Epithelial cell of proximal tubule (primary cell): ENCODE data around the gene AKT3. TPM values are rescaled to one million over a fixed set of nuclear protein-coding genes. Genes with fewer than 3 reads are reported as not detected.

Experiments used
- DNase-seq: peaks from one replicate; pipeline ENCODE4 v3.0.0-alpha.2; 2011; ENCODE audit warnings: low read depth
- H3K4me3 ChIP-seq: 2 replicates; pipeline ENCODE4 v1.5.1; 2011; ENCODE audit warnings: low read depth, mild to moderate bottlenecking, low read length
- total RNA-seq: library from RNA; depleted of rRNA; stranded (reverse); fragments of >200 nt; gene quantifications from 2 replicates; pipeline ENCODE4 v1.2.3, GENCODE V29; 2015
- TF ChIP-seq, protein P1 (sequence below): conservative IDR thresholded peaks from 2 replicates; pipeline ENCODE4 v1.5.1; 2012; ENCODE audit warnings: low read depth, mild to moderate bottlenecking, low read length

The AKT3 gene
- total RNA-seq, 1 donor from 2014 or later, result 12.2 TPM

DNA sequence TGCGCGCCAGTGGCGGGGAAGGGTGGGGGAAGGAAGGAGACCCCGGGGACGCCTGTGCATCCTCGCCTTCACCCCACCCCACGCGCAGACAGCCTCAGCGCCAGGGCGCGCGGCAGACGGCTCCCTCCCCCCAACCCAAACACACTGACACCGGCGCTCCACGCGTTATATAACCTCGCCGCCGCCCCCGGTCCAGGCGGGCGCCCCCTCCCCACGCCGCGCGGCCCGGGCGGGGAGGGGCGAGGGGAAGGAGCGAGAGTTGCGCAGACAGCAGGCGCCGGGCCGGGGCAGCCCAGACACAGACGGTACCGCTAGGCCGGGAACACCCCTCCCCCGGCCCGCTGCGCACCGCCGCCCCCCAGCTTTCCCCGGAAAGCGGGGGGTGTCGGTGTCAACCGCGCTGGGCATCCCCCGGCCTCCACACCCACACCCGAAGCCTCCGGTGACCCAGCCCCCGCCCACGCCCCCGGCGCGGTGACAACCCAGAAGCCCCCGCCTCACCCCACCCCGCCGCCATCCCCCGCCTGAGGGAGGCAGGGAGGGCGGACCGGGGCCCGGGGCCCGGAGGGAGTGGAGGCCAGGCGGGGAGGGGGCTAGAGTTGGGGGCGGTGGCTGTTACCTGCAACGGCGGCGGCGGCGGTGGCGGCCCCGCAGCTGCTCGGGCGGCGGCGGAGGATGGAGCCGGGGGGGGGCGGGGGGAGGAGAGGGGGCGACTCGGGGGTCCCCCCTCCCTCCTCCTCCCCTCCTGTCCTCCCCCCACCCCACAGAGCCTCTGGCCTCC lies 432 bp downstream of the AKT3 start:
- H3K4me3 ChIP-seq, result peak overlapping the region; percentile 77
- DNase-seq, result no peak
- TF ChIP-seq, protein P1, sequence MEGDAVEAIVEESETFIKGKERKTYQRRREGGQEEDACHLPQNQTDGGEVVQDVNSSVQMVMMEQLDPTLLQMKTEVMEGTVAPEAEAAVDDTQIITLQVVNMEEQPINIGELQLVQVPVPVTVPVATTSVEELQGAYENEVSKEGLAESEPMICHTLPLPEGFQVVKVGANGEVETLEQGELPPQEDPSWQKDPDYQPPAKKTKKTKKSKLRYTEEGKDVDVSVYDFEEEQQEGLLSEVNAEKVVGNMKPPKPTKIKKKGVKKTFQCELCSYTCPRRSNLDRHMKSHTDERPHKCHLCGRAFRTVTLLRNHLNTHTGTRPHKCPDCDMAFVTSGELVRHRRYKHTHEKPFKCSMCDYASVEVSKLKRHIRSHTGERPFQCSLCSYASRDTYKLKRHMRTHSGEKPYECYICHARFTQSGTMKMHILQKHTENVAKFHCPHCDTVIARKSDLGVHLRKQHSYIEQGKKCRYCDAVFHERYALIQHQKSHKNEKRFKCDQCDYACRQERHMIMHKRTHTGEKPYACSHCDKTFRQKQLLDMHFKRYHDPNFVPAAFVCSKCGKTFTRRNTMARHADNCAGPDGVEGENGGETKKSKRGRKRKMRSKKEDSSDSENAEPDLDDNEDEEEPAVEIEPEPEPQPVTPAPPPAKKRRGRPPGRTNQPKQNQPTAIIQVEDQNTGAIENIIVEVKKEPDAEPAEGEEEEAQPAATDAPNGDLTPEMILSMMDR, result no peak

DNA sequence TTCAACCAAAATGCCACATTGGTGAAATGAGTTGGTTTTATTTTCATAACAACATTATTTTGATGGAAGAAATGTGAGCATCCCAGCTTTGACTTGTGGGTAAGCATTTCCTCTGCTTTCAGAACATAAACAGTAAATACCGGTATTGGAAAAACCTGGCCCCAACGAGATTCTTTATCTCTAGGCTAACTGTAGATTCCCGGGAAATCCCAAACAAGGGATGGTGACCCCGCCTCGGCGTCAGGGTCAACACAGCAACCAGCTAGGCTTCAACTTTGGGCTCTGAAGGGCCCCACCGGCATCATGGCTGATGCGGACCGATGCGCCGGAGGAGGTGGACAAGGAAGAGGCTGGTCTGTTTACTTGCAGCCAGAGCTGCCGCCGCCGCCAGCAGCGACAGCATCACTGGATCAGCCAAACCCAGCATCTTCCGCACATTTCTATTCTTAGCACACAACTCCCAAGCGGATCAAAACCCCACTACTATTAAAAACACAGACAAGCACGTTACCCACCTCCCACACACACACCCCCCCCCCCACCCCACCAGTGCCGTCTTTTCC lies 1.1 kb downstream of the AKT3 start:
- TF ChIP-seq, protein P1, result no peak
- DNase-seq, result no peak

DNA sequence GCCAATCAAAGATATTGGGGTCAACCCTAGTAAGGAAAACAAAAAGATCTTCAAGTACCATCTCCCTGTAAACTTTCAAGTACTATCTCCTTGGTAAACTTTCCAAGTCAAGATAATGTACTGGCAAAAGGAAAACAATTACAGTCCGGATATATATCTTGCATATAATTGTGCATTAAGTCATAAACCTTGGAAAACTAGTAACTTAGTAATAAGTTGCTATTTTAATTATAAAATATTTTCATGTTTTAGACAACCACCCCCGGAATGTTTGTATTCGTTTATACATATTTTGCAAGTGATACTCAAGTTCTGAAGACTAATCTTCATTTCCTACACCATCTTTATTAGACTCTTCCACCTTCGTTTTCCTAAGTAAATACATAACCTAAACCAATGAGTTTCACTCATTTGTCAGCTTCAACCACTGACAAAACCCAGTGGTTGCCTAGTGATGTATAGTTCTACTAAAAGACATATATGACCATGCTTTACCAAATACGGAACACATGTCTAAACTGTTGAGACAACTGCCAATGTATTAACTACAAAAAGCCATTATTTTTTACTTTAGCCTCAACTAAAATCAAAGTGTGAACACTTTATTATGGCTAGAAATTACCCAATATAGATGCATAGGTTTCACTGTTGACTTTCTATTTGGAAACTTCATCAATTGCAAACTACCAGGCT lies 1.7 kb downstream of the AKT3 start:
- DNase-seq, result no peak
- TF ChIP-seq, protein P1, result no peak
- peak overlapping the region; percentile 77 for H3K4me3 ChIP-seq

More for the DNA sequence above, 1.1 kb downstream of the AKT3 start:
- peak overlapping the region; percentile 77 for H3K4me3 ChIP-seq

DNA sequence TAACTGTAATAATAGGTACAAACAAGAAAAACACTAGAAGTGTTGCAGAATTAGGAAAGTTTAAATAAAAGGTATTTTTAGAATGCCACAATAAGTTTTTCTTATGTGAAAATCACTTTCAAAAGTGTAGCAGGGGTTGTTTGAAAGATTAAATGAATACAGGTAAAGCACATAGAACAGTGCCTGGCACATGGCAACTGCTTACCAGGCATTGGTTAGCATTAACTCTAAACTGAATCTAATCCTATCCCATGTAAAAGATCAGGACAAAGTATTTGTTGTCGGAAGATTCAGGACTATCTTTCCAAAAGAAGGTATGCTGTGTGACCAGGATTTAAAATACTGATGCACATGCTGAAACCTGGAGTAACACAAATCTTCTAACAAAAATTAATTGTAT lies 3.3 kb downstream of the AKT3 start:
- no peak for DNase-seq
- H3K4me3 ChIP-seq, result no peak overlapping the region
- TF ChIP-seq, protein P1, result no peak

DNA sequence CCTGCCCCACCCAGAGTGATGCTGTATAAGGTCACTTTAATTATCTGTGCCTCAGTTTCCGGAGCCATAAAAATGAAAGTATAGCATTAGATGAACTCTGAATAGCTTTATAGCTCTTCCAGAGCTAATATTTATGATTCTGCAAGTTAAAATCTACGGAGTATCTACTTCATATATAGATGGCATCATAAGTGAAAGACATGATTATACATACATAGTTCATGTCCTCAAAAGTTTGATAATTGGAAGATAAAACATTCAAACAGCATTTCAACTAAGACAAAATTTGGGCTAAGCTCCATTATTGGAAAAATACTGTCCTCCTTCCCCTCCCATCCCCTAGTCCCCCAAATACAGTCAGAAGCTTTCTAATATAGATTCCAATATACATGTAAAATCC lies 4.2 kb downstream of the AKT3 start:
- H3K4me3 ChIP-seq, result no peak overlapping the region
- TF ChIP-seq, protein P1, result no peak
- DNase-seq, result no peak

- TF ChIP-seq, protein P1, result no peak
- no peak for DNase-seq
- H3K4me3 ChIP-seq, result no peak overlapping the region
Observed at GRCh38 chr1:243844186-243844585, 5.9 kb downstream of the AKT3 start.
